ENCODE data around the gene HPS5. TPM values are rescaled to one million over a fixed set of nuclear protein-coding genes. Genes with fewer than 3 reads are reported as not detected.

HPS5 gene
- total RNA-seq, 4 donors from 2014 or later: 17.0 to 24.5 (median 18.6) TPM

- H3K4me1 ChIP-seq: peaks cover 20 to 34% (median 27%) of the 10 kb centered on the region in 4 donors
- H3K36me3 ChIP-seq: peaks cover 0 to 4% (median 0%) of the 10 kb centered on the region in 4 donors
- no peak for DNase-seq (ENCODE audit: extremely low spot score)
- intact Hi-C loops (cut with DNase I): no loop called here
- no peaks in the 10 kb centered on the region for H3K27me3 ChIP-seq
- WGBS: over 99% methylated on average over 4 of the region's 4 CpGs
- TF ChIP-seq EP300 (IDR thresholded peaks at IDR 0.05): no peak
- no peak for TF ChIP-seq CTCF (IDR thresholded peaks at IDR 0.05)
- no peak for TF ChIP-seq POLR2AphosphoS5 (IDR thresholded peaks at IDR 0.05)
- no peak for TF ChIP-seq POLR2A (IDR thresholded peaks at IDR 0.05; ENCODE audit: low read depth)
- no peak overlapping the region for H3K4me3 ChIP-seq
- H3K27ac ChIP-seq (replicated peaks in 1 of 4): no peak overlapping the region
- no peaks in the 10 kb centered on the region for H3K9me3 ChIP-seq
These were observed 4.4 kb downstream of the HPS5 start for GRCh38 chr11:18317551-18317950.

- DNase-seq (ENCODE audit: extremely low spot score): no peak
- intact Hi-C loops (cut with DNase I): no loop called here
- Histone ChIP-seq H3K9me3 (no peaks in the 10 kb centered on the region), H3K4me1 (peaks cover 13 to 30% (median 22%) of the 10 kb centered on the region in 4 donors), H3K4me3 (no peak overlapping the region), H3K36me3 (peaks cover 0 to 8% (median 3%) of the 10 kb centered on the region in 4 donors), H3K27ac (replicated peaks in 1 of 4) (no peak overlapping the region), H3K27me3 (no peaks in the 10 kb centered on the region)
- TF ChIP-seq POLR2AphosphoS5 (IDR thresholded peaks at IDR 0.05): no peak
- TF ChIP-seq EP300 (IDR thresholded peaks at IDR 0.05): no peak
- no peak for TF ChIP-seq CTCF (IDR thresholded peaks at IDR 0.05)
- no peak for TF ChIP-seq POLR2A (IDR thresholded peaks at IDR 0.05; ENCODE audit: low read depth)
- WGBS: 90% methylated on average over 2 of the region's 2 CpGs
These were observed 6.0 kb downstream of the HPS5 start for GRCh38 chr11:18315893-18316292.

GRCh38 chr11:18314784-18315523 is 7.0 kb downstream of the HPS5 start:
- H3K4me1 ChIP-seq: peaks cover 6 to 21% (median 13%) of the 10 kb centered on the region in 4 donors
- DNase-seq (ENCODE audit: extremely low spot score): no peak
- intact Hi-C loops (cut with DNase I): no loop called here
- H3K27me3 ChIP-seq: no peaks in the 10 kb centered on the region
- H3K9me3 ChIP-seq: no peaks in the 10 kb centered on the region
- TF ChIP-seq EP300 (IDR thresholded peaks at IDR 0.05): no peak
- TF ChIP-seq POLR2AphosphoS5 (IDR thresholded peaks at IDR 0.05): no peak
- TF ChIP-seq POLR2A (IDR thresholded peaks at IDR 0.05; ENCODE audit: low read depth): no peak
- TF ChIP-seq CTCF (IDR thresholded peaks at IDR 0.05): no peak
- peaks cover 8 to 17% (median 12%) of the 10 kb centered on the region in 4 donors for H3K36me3 ChIP-seq
- H3K27ac ChIP-seq (replicated peaks in 1 of 4): no peak overlapping the region
- 95% methylated on average over 9 of the region's 9 CpGs for WGBS
- no peak overlapping the region for H3K4me3 ChIP-seq

- Histone ChIP-seq H3K4me1 (peaks cover 6 to 17% (median 11%) of the 10 kb centered on the region in 4 donors), H3K36me3 (peaks cover 13 to 25% (median 20%) of the 10 kb centered on the region in 4 donors), H3K27me3 (no peaks in the 10 kb centered on the region), H3K4me3 (no peak overlapping the region), H3K9me3 (no peaks in the 10 kb centered on the region), H3K27ac (replicated peaks in 1 of 4) (no peak overlapping the region)
- WGBS: 81% methylated on average over 10 of the region's 10 CpGs
- no peak for DNase-seq (ENCODE audit: extremely low spot score)
- TF ChIP-seq POLR2AphosphoS5 (IDR thresholded peaks at IDR 0.05) (no peak), CTCF (IDR thresholded peaks at IDR 0.05) (no peak), POLR2A (IDR thresholded peaks at IDR 0.05; ENCODE audit: low read depth) (no peak), EP300 (IDR thresholded peaks at IDR 0.05) (no peak)
- intact Hi-C loops (cut with DNase I): no loop called here
These were observed 7.8 kb downstream of the HPS5 start for GRCh38 chr11:18313965-18314763.

All from esophagus muscularis mucosa (tissue), 4 donors.